22Rv1 (cell line): ENCODE data around the gene HOXA2.

ENCODE experiments used
- CTCF ChIP-seq: fragments of 450-650 bp; IDR thresholded peaks from 2 replicates; pipeline ENCODE4 v1.5.1; 2017; ENCODE audit warnings: mild to moderate bottlenecking
- ZFX ChIP-seq: fragments of 450-650 bp; IDR thresholded peaks from 2 replicates; pipeline ENCODE4 v1.6.1; 2017; ENCODE audit warnings: antibody characterized with exemption, borderline replicate concordance

- no peak for TF ChIP-seq CTCF
- TF ChIP-seq ZFX = no peak
These were observed 28.3 kb upstream of the HOXA2 start, which contains the start of gene HOXA4 for GRCh38 chr7:27130540-27131389.
